GM19240 (cell line): Measurements from ENCODE around the gene SCNN1G.
"Not testable (repeated sequence)": the region's sequence is repeated elsewhere in the genome, so short reads cannot be mapped to it uniquely, and the experiment has no call there.

Source experiments
- DNase-seq: peaks from one replicate; pipeline ENCODE4 v3.0.0; 2011; ENCODE audit warnings: low spot score; ENCODE audit not compliant: insufficient read length

Gene SCNN1G, protein sequence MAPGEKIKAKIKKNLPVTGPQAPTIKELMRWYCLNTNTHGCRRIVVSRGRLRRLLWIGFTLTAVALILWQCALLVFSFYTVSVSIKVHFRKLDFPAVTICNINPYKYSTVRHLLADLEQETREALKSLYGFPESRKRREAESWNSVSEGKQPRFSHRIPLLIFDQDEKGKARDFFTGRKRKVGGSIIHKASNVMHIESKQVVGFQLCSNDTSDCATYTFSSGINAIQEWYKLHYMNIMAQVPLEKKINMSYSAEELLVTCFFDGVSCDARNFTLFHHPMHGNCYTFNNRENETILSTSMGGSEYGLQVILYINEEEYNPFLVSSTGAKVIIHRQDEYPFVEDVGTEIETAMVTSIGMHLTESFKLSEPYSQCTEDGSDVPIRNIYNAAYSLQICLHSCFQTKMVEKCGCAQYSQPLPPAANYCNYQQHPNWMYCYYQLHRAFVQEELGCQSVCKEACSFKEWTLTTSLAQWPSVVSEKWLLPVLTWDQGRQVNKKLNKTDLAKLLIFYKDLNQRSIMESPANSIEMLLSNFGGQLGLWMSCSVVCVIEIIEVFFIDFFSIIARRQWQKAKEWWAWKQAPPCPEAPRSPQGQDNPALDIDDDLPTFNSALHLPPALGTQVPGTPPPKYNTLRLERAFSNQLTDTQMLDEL

DNA sequence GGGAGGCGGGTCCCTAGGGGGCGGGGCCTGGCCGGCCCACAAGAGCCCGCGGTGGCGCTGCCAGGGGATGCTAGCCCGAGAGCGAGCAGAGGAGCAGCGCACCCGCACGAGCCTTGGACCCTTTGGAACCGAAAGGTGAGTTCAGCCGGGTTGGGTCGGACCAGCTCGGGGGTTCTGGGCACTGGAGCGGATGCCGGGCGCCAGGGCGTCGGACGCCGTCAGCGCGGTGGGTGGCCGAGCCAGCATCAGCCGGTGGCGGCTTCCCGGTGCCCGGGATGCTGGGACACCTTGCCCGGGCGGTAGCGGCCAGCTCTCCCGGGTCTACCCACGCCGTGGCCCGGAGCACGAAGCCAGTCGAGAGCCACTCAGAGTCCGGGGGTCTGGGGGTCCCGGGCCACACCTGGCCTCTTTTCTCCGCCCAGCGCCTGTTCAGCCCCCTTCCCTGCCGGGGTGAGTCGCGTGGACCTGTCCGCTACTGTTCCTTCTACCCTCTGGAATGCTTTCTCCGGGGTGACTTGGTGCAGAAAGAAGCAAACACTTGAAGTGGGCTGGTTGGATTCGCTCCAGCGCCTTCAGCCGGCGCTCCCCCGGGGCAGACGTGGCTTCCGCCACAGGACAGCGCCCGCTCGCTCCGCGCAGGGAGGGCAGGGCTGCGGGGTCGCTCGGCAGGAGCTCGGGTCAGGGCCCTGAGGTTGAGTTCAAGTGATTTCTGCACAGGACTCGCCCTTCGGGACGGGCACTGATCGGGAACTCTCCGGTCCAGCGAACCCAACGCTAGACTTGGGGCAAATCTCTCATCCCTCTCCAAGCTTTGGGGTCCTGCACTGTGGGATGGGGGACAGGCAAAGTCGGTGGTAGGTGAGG is at the start of gene SCNN1G:
Gene SCNN1G, plus strand, starts transcription at position 67 of the 864 bp plus-strand sequence. CDS start 3,527 bp downstream, outside the sequence.
- DNase-seq: no peak

DNA sequence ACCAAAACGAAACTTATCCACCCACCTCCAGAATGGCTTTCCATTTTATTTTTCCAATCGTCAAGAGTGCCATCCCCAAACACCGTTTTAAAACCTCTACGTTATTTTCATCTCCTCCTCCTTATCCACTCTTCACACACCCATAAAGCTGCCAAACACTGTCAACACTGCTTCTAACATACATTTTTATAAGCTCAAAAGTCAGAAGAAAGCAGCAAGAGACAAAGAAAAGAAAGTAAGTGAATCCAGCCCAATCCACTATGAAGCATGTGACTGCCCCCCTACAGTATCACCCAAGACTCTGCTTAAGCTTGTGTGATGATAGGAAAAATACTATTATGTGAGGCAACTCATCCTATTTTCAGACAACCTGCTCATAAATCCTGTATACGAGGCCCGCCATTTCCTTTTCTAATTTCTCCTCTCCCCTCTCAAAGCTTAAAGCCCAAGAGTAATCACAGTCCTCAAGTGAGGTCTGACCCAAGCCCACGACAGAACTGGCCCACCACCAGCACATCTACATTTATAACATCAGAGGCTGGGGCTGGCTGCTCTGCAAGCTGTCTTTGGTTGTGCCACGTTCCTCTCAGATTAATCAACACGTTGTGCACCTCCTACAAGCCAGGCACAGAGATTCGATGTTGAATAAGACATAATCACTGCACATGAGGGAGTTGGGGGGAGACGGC is 49.6 kb upstream of the SCNN1G start:
- DNase-seq: no peak

DNA sequence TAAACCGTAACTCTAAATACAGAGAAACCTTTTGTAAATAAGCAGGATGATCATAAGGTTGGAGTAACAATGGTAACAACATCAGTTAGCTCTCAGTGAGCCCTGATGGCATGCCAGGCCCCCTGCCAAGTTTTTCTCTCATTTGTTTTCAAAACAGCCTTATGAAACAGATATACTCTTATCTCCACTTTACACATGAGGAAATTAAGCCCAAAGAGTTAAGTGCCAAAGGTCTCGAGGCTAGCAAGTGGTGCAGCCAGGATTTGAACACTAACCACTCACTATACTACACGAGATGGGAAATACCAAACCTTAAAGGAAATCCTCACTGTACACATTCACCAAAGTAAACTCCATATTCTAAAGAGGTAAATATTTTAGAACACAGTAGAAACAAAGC is 48.3 kb upstream of the SCNN1G start:
- no peak for DNase-seq

DNA sequence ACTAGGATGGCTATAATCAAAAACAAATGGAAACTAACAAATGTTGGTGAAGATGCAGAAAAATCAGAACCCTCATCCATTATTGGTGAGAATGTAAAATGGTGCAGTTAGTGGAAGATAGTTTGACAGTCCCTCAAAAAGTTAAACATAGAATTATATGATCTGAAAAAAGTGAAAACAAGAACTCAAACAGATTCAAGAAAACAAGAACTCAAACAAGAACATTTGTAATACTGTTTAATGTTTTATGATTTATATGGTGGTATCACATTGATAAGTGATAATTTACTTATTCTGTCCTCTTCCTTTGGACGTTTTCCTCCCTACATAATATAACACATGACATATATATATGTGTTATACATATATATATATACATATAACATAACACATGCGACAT is 45.3 kb upstream of the SCNN1G start:
- DNase-seq: no peak

DNA sequence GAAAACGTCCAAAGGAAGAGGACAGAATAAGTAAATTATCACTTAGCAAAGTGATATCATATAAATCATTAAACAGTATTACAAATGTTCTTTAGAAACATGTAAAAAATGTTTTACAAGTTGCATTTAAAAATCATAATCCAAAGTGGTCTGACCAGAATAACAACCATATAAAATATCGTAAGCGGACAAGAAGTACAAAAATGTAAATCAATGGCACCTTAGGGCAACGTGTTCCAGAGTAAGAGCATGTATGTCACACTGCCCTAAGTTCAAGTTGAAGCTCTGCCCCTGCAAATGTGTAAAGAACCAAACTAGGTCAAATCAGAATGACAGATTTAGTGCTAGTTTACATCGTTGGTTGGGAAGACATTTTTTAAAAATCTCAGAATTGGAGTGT is 44.7 kb upstream of the SCNN1G start:
- no peak for DNase-seq

DNA sequence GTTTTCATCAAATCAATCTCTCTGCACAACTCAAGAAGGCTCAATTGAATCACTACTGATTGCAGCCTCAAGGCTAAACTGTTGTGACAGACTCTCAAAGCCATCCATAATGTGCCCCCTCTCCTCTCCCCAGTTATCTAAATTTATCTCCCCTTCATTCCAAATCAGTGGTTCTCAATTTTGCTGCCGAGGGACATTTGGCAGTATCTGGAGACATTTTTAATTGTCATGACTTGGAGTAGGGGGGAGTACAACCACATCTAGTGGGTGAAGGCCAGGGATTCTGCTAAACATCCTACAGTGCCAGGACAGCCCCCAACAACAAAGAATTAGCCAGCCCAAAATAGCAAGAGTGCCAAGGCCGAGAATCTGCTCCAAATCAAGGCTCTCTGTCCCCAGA is 42.4 kb upstream of the SCNN1G start:
- no peak for DNase-seq

DNA sequence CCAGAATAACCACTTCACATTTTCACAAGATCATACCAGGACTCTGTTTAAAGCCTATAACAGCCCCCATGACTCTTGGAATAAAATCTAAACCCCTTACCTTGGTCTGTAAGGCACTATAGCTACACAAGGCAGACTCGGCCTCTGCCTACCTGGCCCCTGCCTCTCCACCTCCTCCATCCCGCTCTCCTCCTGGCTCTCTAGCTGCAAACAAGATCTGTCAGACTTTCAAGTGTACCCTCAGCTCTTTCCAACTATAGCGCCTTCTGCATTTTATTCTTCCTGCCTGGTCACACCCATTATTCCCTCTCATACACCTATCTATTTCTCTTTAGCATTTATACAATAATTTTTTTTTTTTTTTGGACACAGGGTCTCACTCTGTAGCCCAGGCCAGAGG is 41.5 kb upstream of the SCNN1G start:
- DNase-seq: no peak

DNA sequence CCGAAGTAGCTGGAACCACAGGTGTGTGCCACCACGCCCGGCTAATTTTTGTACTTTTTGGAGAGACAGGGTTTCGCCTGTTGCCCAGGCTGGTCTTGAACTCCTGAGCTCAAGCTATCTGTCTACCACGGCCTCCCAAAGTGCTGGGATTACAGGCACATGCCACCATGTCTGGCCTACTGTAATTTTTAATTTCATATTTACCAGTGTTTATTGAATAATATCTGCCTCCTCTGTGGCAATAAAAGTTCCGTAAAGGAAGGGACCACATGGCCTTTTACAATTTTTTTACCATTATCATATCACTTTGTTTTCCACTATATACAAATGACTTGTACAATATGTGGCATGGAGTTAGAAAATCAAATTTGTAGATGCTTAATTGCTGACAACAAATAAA is 41.0 kb upstream of the SCNN1G start:
- no peak for DNase-seq

DNA sequence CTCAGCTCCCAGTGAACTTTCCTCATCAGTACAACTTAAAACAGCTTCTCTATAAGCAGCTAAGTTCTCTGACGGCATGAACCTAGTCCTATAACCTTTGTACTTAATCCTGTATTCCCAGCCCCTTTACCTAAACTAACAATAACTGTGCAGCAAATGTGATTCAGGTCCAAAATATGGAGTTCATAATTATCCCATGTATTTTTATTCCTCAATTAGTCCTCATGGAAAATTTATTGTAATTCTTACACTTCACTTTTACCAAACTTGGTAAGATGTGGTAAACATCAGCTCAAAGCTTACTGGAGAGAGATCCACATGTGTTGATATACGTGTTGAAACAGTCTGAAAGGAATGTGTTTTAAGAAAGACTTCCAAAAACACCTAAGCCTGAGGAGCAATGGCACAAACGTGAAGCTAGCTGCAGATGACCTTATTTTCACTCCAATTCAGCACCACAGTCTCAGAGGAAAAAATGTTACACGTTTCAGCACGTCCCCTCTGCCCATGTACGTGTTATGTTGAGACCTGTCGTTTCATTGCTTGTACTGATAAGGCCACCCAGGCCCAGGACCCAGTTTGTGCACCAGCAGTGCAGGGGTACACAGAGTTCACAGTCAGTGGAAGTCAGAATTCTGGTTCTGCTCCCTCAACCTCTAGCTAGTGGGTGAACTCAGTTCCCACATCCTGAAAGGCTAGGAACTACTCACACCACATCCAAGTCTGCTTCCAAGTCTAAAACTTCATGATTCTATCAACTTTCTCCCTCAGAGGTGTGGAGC is 40.4 kb upstream of the SCNN1G start:
- no peak for DNase-seq

DNA sequence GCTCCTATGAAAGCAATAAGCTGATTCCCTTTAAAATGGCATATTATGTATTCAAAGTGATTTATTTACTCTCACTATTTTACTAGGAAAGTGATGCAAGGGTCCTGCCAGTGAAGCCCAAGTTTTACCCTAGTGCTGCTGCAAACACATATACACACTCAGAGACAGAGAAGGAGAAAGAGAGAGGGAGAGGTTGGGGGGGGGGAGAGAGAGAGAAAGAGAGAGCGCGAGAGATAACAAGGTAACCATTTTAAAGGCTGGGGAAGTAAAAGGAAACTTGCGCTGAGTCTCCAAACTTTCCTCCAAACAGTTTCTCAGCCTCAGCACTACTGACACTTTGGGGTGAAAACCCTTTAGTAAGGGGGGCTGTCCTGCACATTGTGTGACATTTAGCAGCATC is 39.2 kb upstream of the SCNN1G start:
- DNase-seq: no peak

DNA sequence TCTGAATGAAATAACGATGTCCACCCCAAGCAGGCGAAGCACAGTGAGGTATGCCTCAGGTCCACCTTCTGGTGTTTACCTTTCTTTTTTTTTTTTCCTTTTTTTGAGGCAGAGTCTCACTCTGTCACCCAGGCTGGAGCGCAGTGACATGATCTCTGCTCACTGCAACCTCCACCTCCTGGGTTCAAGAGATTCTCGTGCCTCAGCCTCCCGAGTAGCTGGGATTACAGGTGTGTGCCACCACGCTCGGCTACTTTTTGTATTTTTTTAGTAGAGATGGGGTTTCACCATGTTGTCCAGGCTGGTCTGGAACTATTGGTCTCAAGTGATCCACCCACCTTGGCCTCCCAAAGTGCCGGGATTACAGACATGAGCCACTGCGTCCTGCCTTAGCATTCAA is 38.2 kb upstream of the SCNN1G start:
- not testable (repeated sequence) for DNase-seq

DNA sequence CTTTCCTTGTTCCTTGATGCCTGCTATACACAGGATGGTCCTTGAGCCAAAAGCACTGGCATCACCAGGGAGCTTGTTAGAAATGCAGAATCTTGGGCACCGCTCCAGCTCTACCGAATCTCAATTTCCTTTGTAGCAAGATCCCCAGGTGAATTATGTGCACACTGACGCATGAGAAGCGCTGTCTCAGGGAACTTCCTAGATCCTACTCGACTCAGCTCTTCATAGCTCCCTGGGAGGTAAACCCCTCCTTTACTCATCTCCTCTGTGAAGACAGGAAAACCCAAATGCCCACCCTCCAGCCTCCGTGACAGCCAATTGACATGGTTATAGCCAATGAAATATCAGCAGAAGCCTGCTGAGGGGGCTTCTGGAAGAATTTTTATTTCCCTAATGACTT is 37.4 kb upstream of the SCNN1G start:
- no peak for DNase-seq

DNA sequence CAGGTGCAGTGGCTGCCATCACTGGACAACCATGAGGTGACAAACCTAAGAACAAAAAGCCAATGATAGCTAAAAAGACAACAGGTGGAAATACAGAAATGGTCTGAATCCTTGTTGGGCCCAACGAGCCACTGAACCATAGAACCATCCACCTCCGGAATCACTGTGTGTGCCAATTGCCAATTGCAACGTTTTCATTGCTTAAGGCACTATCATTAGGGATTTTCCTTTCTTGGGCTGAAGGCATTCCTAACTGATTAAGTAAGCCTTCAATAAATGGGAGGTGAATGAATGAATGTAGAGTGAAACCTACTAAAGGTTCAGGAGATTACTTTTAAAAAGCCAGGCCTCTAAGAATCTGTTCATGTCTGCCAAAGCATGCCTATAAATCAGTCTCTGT is 36.9 kb upstream of the SCNN1G start:
- no peak for DNase-seq

DNA sequence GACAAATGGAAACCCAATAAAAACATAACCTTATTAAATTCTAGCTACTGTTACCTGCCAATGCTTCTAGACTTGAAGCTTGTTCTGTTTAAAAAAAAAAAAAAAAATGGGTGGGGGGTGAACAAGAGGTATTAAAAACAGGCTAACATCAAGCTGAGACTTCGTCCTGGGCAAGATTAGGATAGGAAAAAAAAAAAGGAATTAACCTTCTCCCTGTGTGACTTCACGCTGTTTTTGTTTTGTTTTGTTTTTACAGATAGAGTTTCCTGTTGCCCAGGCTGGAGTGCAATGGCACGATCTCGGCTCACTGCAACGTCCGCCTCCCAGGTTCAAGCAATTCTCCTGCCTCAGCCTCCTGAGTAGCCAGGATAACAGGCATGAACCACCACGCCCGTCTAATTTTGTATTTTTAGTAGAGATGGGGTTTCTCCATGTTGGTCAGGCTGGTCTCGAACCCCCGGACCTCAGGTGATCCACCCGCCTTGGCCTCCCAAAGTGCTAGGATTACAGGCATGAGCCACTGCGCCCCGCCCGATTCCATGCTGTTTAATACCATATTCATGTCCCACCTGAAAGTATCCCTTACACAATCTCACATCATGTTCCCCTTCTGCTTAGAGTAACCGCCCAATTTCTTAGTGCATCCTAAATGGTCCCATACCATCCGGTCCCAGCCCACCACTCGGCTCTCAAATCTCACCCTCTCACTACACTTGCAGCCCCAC is 35.5 kb upstream of the SCNN1G start:
- DNase-seq: no peak

DNA sequence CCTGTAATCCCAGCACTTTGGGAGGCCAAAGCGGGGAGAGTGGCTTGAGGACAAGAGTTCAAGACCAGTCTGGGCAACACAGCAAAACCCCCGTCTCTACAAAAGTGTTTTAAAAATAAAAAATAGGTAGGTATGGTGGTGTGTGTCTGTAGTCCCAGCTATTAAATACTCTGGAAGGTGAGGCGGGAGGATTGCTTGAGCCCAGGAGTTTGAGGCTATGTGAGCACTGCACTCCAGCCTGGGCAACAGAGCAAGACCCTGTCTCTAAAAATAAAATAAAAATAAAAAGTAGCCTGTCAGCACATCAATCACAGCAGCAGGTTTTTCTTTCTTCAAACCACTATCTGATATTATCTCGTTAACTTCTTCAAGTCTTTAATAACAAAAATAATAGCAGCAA is 34.9 kb upstream of the SCNN1G start:
- DNase-seq: no peak

DNA sequence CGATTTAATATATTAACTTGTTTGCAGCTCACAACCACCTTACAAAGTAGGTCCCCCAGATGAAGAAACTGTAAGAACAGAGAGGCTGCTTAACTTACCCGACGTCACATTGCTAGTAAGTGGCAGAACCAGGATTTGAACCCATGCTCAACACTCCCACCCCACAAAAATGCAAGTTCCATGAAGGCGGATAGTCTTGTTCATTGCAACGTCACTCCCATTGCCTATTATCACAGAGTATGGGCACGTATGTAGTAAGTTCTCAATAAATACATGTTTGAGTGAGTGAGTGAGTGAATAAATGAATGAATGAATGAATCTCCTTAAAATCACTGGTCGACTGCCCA is 34.4 kb upstream of the SCNN1G start:
- DNase-seq: no peak

DNA sequence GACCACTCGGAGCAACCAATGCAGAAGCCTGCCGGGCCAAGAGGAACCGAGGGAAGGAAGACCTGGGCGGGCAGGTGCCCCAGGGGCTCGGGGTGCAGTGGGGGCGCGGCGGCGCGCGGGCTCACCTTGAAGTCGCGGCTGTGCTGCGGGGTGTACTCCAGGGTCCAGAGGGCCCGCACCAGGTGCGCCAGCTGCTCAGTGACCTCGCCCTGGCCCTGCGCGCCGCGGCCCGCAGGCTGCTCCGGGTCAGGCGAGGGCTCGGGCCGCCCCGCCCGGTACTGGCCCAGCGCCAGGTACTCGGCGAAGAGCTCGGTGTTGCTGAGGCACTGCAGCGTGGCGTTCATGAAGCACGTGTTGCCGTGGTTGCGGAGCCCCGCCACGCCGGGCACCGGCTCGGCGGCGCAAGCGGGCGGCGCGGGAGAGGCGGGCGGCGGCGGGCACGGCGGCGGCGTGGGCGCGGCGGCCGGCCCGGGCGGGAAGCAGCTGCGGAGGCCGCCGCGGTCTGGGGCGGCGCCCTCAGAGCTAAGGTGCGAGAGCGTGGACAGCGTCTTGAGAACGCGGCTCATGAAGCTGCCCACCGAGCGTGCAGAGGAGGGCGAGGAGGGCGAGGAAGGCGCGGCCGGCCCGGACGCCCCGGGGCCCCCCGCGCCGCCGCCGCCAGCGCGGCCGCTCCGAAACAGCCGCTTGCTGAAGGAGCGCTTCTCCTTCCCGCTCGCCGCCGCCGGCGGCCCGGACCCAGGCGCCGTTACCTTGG is 33.9 kb upstream of the SCNN1G start:
- DNase-seq: no peak

DNA sequence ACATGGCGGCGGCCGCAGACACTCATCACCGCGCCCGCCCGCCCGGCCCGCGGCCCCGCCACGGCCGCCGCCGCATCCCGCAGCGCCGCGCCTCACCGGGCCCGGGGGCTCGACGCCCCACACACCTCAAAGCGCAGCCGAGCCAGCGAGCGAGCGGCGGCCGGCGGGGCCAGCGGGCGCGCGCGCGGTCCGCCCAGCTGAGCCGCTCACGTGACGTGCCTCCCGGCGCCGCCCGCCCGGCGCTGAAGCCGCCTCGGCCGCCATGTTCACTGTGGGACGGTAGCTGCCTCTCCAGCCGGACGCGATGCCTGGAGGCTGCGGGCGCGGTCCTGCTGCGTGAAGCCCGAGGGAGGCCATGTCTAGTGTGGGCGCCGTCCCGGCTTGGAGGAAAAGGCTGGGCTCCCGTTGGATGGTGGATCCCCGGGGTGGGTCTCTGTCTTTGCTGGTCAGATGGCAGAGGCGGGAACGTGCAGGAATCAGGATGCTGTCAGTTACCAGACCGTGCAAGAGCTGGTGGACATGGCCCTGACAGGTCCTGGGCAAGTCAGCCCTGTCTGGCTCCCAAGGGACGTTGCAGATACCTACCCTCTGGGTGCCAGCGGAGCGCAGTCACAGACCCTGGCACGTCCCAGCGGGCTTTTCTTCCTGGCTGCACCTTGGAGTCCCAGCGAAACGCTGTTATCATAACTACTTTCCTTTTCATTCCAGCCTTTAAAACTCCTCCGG is 33.1 kb upstream of the SCNN1G start, which contains the start of gene USP31:
Gene USP31, minus strand, starts transcription at position 186 of the 726 bp plus-strand sequence. Its CDS starts 182 bp downstream, at position 4.
- peak; percentile 87 for DNase-seq

DNA sequence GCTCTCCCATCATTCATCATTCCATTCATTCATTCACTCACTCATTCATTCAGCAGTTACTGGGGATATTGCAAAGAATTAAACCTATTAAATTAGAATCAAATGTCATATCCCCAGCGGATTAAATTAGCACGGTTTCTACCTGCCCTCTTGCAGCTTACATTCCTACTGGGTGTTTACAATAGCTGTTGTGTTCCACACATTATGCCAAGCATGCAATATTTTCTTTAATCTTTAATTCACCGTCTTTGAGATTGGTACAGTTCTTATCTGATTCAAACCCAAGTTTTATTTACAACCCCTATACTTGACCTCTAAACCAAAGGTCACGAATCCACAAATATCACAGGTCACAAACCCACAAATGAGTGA is 32.6 kb upstream of the SCNN1G start:
- no peak for DNase-seq
